NCI-H1417 treated with DMSO at 0.1 percent for 48 hours (cell line): Measurements from ENCODE around the gene KCNN3.
A peak's percentile ranks its signal among the peaks of the same experiment; 100 is the strongest.

Experiments used
- DNase-seq: peaks from one replicate; lab custom pipeline; 2025; lab: John Stamatoyannopoulos, UW

The KCNN3 gene

GRCh38 chr1:154770897-154771594, 99.0 kb downstream of the KCNN3 start:
- no peak for DNase-seq

GRCh38 chr1:154769193-154769895, 100.7 kb downstream of the KCNN3 start:
- DNase-seq: no peak

- no peak for DNase-seq
These were observed 101.5 kb downstream of the KCNN3 start for GRCh38 chr1:154768456-154769125.

GRCh38 chr1:154767315-154768240, 102.5 kb downstream of the KCNN3 start:
- DNase-seq: no peak

- DNase-seq: no peak
These were observed 104.1 kb downstream of the KCNN3 start for GRCh38 chr1:154765970-154766369.

- no peak for DNase-seq
These were observed 105.3 kb downstream of the KCNN3 start for GRCh38 chr1:154764773-154765172.

- no peak for DNase-seq
These were observed 105.9 kb downstream of the KCNN3 start for GRCh38 chr1:154764181-154764580.

- DNase-seq: no peak
These were observed 109.6 kb downstream of the KCNN3 start for GRCh38 chr1:154760469-154760933.

GRCh38 chr1:154759793-154760192, 110.3 kb downstream of the KCNN3 start:
- DNase-seq: no peak

GRCh38 chr1:154759196-154759595, 110.9 kb downstream of the KCNN3 start:
- no peak for DNase-seq

- no peak for DNase-seq
These were observed 111.7 kb downstream of the KCNN3 start for GRCh38 chr1:154758346-154758745.

GRCh38 chr1:154756793-154757548, 113.1 kb downstream of the KCNN3 start:
- no peak for DNase-seq

- DNase-seq: no peak
These were observed 114.0 kb downstream of the KCNN3 start for GRCh38 chr1:154755858-154756730.

GRCh38 chr1:154753426-154753825, 116.7 kb downstream of the KCNN3 start:
- no peak for DNase-seq

- DNase-seq: no peak
These were observed 117.6 kb downstream of the KCNN3 start for GRCh38 chr1:154752273-154753030.

GRCh38 chr1:154751690-154752089, 118.4 kb downstream of the KCNN3 start:
- no peak for DNase-seq

GRCh38 chr1:154750681-154751665, 119.1 kb downstream of the KCNN3 start:
- DNase-seq: peak; percentile 39
